CD14-positive monocyte (primary cell): ENCODE measurements around the gene CACNA1B. TPM values are rescaled to one million over a fixed set of nuclear protein-coding genes. Genes with fewer than 3 reads are reported as not detected.

Experiments used
- DNase-seq, 3 donors: peaks; one replicate each; pipeline ENCODE4 v3.0.0-alpha.2; 2011 to 2022
- H2AFZ ChIP-seq: 2 replicates; pipeline ENCODE4 v1.6.0; 2012; ENCODE audit warnings: mild to moderate bottlenecking, low read depth, low read length, inconsistent platforms; ENCODE audit not compliant: insufficient read depth, poor library complexity, severe bottlenecking
- H3K27ac ChIP-seq, 2 donors: 1 replicate in 1 of 2; 2 replicates in 1 of 2; pipeline ENCODE4 v1.5.1; 2012 to 2013; ENCODE audit warnings: low read length in 2 of 2, control low read depth in 1 of 2, inconsistent platforms in 1 of 2, low read depth in 1 of 2, mild to moderate bottlenecking in 1 of 2
- H3K27me3 ChIP-seq, 2 donors: one replicate each; pipeline versions ENCODE4 v1.6.0 to v1.6.1; 2011 to 2013; ENCODE audit warnings: low read length in 2 of 2; ENCODE audit not compliant: control insufficient read depth in 2 of 2, insufficient read depth in 2 of 2
- H3K36me3 ChIP-seq, 2 donors: replicated peaks in 1 of 2; 1 replicate in 1 of 2; 2 replicates in 1 of 2; pipeline versions ENCODE4 v1.5.1 to v1.6.1; 2012 to 2013; ENCODE audit warnings: low read length in 2 of 2, control low read depth in 1 of 2, inconsistent platforms in 1 of 2, mild to moderate bottlenecking in 1 of 2; ENCODE audit not compliant: insufficient read depth in 2 of 2, control insufficient read depth in 1 of 2
- H3K4me1 ChIP-seq, 2 donors: 1 replicate in 1 of 2; 2 replicates in 1 of 2; pipeline versions ENCODE4 v1.5.1 to v1.6.1; 2012 to 2013; ENCODE audit warnings: low read length in 2 of 2, control low read depth in 1 of 2, inconsistent platforms in 1 of 2, mild to moderate bottlenecking in 1 of 2, moderate library complexity in 1 of 2; ENCODE audit not compliant: insufficient read depth in 2 of 2, control insufficient read depth in 1 of 2
- H3K4me2 ChIP-seq: replicated peaks from 2 replicates; pipeline ENCODE3; 2012; ENCODE audit warnings: low read length, moderate library complexity, mild to moderate bottlenecking; ENCODE audit not compliant: poor library complexity, severe bottlenecking; ENCODE audit errors: extremely low read depth
- H3K4me3 ChIP-seq, 3 experiments: fragments of 200-600 bp in 1 of 3; sonication (generic) in 1 of 3; replicated peaks in 1 of 3; 1 replicate in 2 of 3; 2 replicates in 1 of 3; pipeline ENCODE4 v1.5.1; 2011 to 2013; ENCODE audit warnings: low read length in 3 of 3, mild to moderate bottlenecking in 3 of 3, control low read depth in 2 of 3, low read depth in 2 of 3, inconsistent platforms in 1 of 3, moderate library complexity in 1 of 3
- H3K79me2 ChIP-seq: 2 replicates; pipeline ENCODE4 v1.6.0; 2012; ENCODE audit warnings: mild to moderate bottlenecking, control low read depth, inconsistent platforms, low read length, moderate library complexity; ENCODE audit not compliant: insufficient read depth
- H3K9ac ChIP-seq: 2 replicates; pipeline ENCODE4 v1.6.0; 2017; ENCODE audit warnings: low read length, mild to moderate bottlenecking; ENCODE audit not compliant: insufficient read depth, poor library complexity, severe bottlenecking
- H3K9me3 ChIP-seq, 2 donors: replicated peaks in 1 of 2; 1 replicate in 1 of 2; 2 replicates in 1 of 2; pipeline versions ENCODE4 v1.5.1 to v1.6.1; 2012 to 2013; ENCODE audit warnings: low read length in 2 of 2, control low read depth in 1 of 2; ENCODE audit not compliant: control insufficient read depth in 1 of 2, insufficient read depth in 1 of 2
- H4K20me1 ChIP-seq: 2 replicates; pipeline ENCODE4 v1.6.0; 2012; ENCODE audit warnings: mild to moderate bottlenecking, low read length, control low read depth, moderate library complexity; ENCODE audit not compliant: insufficient read depth
- H3K27ac Mint-ChIP-seq, 7 donors: one replicate each; pipeline ENCODE4 v1.8.0; 2020; ENCODE audit warnings: mild to moderate bottlenecking in 7 of 7, mixed read lengths in 7 of 7, moderate library complexity in 6 of 7, inconsistent platforms in 2 of 7
- H3K27me3 Mint-ChIP-seq, 3 donors: one replicate each; pipeline ENCODE4 v1.8.0; 2021 to 2022; ENCODE audit warnings: low read depth in 3 of 3, mild to moderate bottlenecking in 3 of 3, mixed read lengths in 3 of 3, moderate library complexity in 3 of 3, inconsistent platforms in 1 of 3
- H3K36me3 Mint-ChIP-seq, 2 donors: one replicate each; pipeline ENCODE4 v1.8.0; 2020; ENCODE audit warnings: mixed read lengths in 2 of 2, inconsistent platforms in 1 of 2, mild to moderate bottlenecking in 1 of 2
- H3K4me1 Mint-ChIP-seq: one replicate; pipeline ENCODE4 v1.8.0; 2020; ENCODE audit warnings: mild to moderate bottlenecking, mixed read lengths
- H3K4me3 Mint-ChIP-seq, 2 donors: one replicate each; pipeline ENCODE4 v1.8.0; 2020; ENCODE audit warnings: mild to moderate bottlenecking in 2 of 2, mixed read lengths in 2 of 2, moderate library complexity in 1 of 2
- H3K9me3 Mint-ChIP-seq, 7 donors: one replicate each; pipeline ENCODE4 v1.8.0; 2020 to 2022; ENCODE audit warnings: mixed read lengths in 7 of 7, mild to moderate bottlenecking in 6 of 7, moderate library complexity in 6 of 7, inconsistent platforms in 2 of 7
- WGBS: methylation state at CpG from one replicate; pipeline ENCODE4 v1.1.5; 2013; ENCODE audit warnings: missing lambda C conversion rate; ENCODE audit not compliant: insufficient coverage; 5-methylcytosine and 5-hydroxymethylcytosine counted together
- intact Hi-C, 2 donors: fragments of 100-400 bp; cut with micrococcal nuclease; formaldehyde crosslinking; loops; one replicate each; pipeline versions ENCODE4 v1.15.0 to v1.15.1; 2023
- polyA plus RNA-seq, 3 donors: library from polyadenylated mRNA; depleted of rRNA in 1 of 3; unstranded in 2 of 3; stranded (reverse) in 1 of 3; fragments of 300-500 nt in 2 of 3; fragments of >200 nt in 1 of 3; fragmentation: Illumina TruSeq in 2 of 3; gene quantifications; 1 replicate in 2 of 3; 2 replicates in 1 of 3; pipeline ENCODE4 v1.2.3, GENCODE V29; 2012 to 2021
- TF ChIP-seq, protein P1 (sequence below): fragments of 200-600 bp; IDR thresholded peaks from one replicate; pipeline ENCODE4 v1.8.0; 2022; ENCODE audit warnings: antibody characterized with exemption, mild to moderate bottlenecking

Gene CACNA1B
- polyA plus RNA-seq, 3 donors = not detected

DNA sequence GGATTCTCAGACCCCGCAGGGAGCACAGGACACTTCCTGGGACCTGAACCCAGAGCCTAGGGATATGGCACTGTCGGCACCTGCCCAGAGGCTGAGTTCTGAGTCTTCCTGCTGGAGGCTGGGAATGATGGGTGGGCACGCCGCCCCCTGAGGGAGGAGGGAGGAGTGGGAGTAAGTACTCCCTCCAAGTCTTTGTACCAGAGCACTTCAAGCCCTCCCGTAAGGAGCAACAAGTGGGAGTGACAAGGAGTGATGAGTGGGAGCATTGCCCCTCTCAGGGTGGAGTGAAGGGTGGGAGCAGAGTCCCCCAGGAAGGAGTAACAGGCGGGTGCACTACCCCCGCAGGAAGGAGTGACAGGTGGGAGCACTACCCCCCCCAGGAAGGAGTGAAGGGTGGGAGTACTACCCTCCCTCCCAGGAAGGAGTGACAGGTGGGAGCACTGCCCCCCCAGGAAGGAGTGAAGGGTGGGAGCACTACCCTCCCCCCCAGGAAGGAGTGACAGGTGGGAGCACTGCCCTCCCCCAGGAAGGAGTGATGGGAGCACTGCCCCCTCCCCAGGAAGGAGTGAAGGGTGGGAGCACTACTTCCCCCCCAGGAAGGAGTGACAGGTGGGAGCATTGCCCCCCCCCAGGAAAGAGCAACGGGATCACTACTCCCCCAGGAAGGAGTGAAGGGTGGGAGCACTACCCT lies 100.1 kb downstream of the CACNA1B start:
- no peaks in the 10 kb centered on the region for H3K27me3 ChIP-seq
- Mint-ChIP-seq H3K36me3 (no peaks in the 10 kb centered on the region), H3K4me1 (no peaks in the 10 kb centered on the region), H3K27me3 (peaks cover 0 to 6% (median 6%) of the 10 kb centered on the region in 3 donors), H3K9me3 (peaks cover 0 to 7% (median 0%) of the 10 kb centered on the region in 7 donors), H3K27ac (peak overlapping the region in 1 of 7 donors; percentile 22), H3K4me3 (no peak overlapping the region)
- H2AFZ ChIP-seq = no peak overlapping the region
- no peak for DNase-seq
- H3K9me3 ChIP-seq = no peaks in the 10 kb centered on the region
- intact Hi-C loops = no loop called here
- WGBS = 100% methylated on average over 1 of the region's 8 CpGs
- H3K4me3 ChIP-seq = no peak overlapping the region
- H3K79me2 ChIP-seq = no peaks in the 10 kb centered on the region
- H3K4me1 ChIP-seq = no peaks in the 10 kb centered on the region
- H3K36me3 ChIP-seq = no peaks in the 10 kb centered on the region
- TF ChIP-seq, protein P1, sequence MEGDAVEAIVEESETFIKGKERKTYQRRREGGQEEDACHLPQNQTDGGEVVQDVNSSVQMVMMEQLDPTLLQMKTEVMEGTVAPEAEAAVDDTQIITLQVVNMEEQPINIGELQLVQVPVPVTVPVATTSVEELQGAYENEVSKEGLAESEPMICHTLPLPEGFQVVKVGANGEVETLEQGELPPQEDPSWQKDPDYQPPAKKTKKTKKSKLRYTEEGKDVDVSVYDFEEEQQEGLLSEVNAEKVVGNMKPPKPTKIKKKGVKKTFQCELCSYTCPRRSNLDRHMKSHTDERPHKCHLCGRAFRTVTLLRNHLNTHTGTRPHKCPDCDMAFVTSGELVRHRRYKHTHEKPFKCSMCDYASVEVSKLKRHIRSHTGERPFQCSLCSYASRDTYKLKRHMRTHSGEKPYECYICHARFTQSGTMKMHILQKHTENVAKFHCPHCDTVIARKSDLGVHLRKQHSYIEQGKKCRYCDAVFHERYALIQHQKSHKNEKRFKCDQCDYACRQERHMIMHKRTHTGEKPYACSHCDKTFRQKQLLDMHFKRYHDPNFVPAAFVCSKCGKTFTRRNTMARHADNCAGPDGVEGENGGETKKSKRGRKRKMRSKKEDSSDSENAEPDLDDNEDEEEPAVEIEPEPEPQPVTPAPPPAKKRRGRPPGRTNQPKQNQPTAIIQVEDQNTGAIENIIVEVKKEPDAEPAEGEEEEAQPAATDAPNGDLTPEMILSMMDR = no peak
- no peak overlapping the region for H3K27ac ChIP-seq
- no peaks in the 10 kb centered on the region for H4K20me1 ChIP-seq
- H3K9ac ChIP-seq = no peak overlapping the region
- H3K4me2 ChIP-seq = no peak overlapping the region

GRCh38 chr9:137978262-137978714 lies 100.7 kb downstream of the CACNA1B start:
- no peaks in the 10 kb centered on the region for H3K4me1 Mint-ChIP-seq
- H3K36me3 Mint-ChIP-seq = no peaks in the 10 kb centered on the region
- peaks cover 0 to 7% (median 0%) of the 10 kb centered on the region in 7 donors for H3K9me3 Mint-ChIP-seq
- TF ChIP-seq, protein P1 = no peak
- intact Hi-C loops = no loop called here
- no peaks in the 10 kb centered on the region for H3K27me3 ChIP-seq
- H3K27ac ChIP-seq = no peak overlapping the region
- H3K9me3 ChIP-seq = no peaks in the 10 kb centered on the region
- no peaks in the 10 kb centered on the region for H3K4me1 ChIP-seq
- no peak overlapping the region for H3K4me2 ChIP-seq
- no peaks in the 10 kb centered on the region for H4K20me1 ChIP-seq
- H3K4me3 ChIP-seq = no peak overlapping the region
- no peak overlapping the region for H3K4me3 Mint-ChIP-seq
- H3K27me3 Mint-ChIP-seq = peaks cover 0 to 6% (median 6%) of the 10 kb centered on the region in 3 donors
- DNase-seq = no peak
- no peaks in the 10 kb centered on the region for H3K79me2 ChIP-seq
- no peak overlapping the region for H2AFZ ChIP-seq
- no peaks in the 10 kb centered on the region for H3K36me3 ChIP-seq
- no peak overlapping the region for H3K9ac ChIP-seq
- H3K27ac Mint-ChIP-seq = no peak overlapping the region
- WGBS = 80% methylated on average over 1 of the region's 4 CpGs
